Esophagus squamous epithelium (tissue), 5 donors: Measurements from ENCODE around the gene ANKRD44. TPM values are rescaled to one million over a fixed set of nuclear protein-coding genes. Genes with fewer than 3 reads are reported as not detected.

Experiments used
- DNase-seq: peaks from one replicate; lab custom pipeline; 2025; lab: John Stamatoyannopoulos, UW
- H3K27ac ChIP-seq, 4 donors: fragments of 200-600 bp; sonication (generic); one replicate each; pipeline ENCODE4 v1.5.1; 2016 to 2019; ENCODE audit warnings: mild to moderate bottlenecking in 1 of 4
- H3K27me3 ChIP-seq, 4 donors: fragments of 200-600 bp; sonication (generic); 1 replicate in 3 of 4; 2 replicates in 1 of 4; pipeline versions ENCODE4 v1.5.1 to v1.6.0; 2017 to 2021; ENCODE audit warnings: antibody characterized with exemption in 1 of 4
- H3K36me3 ChIP-seq, 3 donors: fragments of 200-600 bp; sonication (generic); one replicate each; pipeline ENCODE4 v1.5.1; 2016 to 2019
- H3K4me1 ChIP-seq, 3 donors: fragments of 200-600 bp; sonication (generic); one replicate each; pipeline ENCODE4 v1.5.1; 2017 to 2019
- H3K4me3 ChIP-seq, 4 donors: fragments of 200-600 bp; sonication (generic); 1 replicate in 3 of 4; 2 replicates in 1 of 4; pipeline ENCODE4 v1.5.1; 2016 to 2019; ENCODE audit warnings: mild to moderate bottlenecking in 2 of 4, moderate library complexity in 1 of 4
- H3K9me3 ChIP-seq, 3 donors: fragments of 200-600 bp; sonication (generic); one replicate each; pipeline ENCODE4 v1.5.1; 2016 to 2019
- POLR2A ChIP-seq, 4 donors: fragments of 450-650 bp; IDR thresholded peaks; one replicate each; pipeline ENCODE4 v1.6.1; 2017; ENCODE audit warnings: antibody characterized with exemption in 4 of 4, mild to moderate bottlenecking in 4 of 4, moderate library complexity in 3 of 4
- WGBS, 2 donors: methylation state at CpG; one replicate each; pipeline ENCODE4 v1.1.5; 2018; 5-methylcytosine and 5-hydroxymethylcytosine counted together
- intact Hi-C: fragments of 100-400 bp; cut with DNase I; formaldehyde crosslinking; loops from one replicate; pipeline ENCODE4 v1.15.0; 2022
- total RNA-seq, 4 donors: library from RNA; depleted of rRNA; stranded (reverse); fragments of >200 nt; gene quantifications; one replicate each; pipeline ENCODE4 v1.1.0, GENCODE V29; 2016
- TF ChIP-seq, protein P1 (sequence below), 6 experiments: fragments of 450-650 bp in 4 of 6; fragments of 200-600 bp in 2 of 6; sonication (generic) in 2 of 6; IDR thresholded peaks; one replicate each; pipeline ENCODE4 v1.5.1; 2016 to 2019; ENCODE audit warnings: antibody characterized with exemption in 6 of 6, mild to moderate bottlenecking in 4 of 6, moderate library complexity in 4 of 6
- donor health status: DM: yes; HTN: yes; CAD: no.

Gene ANKRD44
- total RNA-seq, 4 donors from 2014 or later, result 4.5 to 54.0 (median 11.4) TPM

DNA sequence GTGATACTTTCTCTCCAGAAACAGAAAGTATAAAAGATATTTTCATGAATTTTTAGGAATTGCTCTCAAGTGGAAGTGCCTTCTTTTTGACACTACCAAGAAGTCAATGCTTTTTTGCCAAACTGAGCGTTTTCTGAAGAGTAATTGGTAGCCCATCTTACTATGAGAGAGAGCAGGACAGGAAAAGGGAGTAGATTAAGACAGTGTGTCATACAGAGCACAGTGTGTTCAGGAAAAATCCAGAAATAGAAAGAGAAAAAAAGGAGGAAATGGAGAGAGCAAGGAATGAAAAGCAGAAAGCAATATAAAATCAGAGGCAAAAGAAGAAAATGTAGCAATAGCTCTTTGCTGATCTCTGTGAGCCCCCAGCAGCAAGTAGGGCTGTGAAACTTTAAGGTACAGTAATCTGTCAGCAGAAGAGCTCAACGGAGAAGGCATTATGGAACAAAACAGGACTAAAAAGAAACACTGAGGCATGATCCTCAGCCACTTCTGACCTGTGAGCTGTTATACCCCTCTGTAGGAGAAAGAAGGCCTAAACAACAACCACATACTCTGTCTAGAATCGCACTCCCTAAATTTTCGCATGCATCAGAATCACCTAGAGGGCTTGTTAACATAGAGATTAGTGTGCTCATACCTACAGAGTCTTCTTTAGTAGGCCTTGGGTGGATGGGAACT, 369.0 kb downstream of the ANKRD44 start:
- Histone ChIP-seq H3K36me3 (no peaks in the 10 kb centered on the region), H3K4me1 (peaks cover 0 to 7% (median 0%) of the 10 kb centered on the region in 3 donors), H3K27me3 (no peaks in the 10 kb centered on the region), H3K27ac (no peak overlapping the region), H3K4me3 (no peak overlapping the region), H3K9me3 (no peaks in the 10 kb centered on the region)
- TF ChIP-seq, protein P1, sequence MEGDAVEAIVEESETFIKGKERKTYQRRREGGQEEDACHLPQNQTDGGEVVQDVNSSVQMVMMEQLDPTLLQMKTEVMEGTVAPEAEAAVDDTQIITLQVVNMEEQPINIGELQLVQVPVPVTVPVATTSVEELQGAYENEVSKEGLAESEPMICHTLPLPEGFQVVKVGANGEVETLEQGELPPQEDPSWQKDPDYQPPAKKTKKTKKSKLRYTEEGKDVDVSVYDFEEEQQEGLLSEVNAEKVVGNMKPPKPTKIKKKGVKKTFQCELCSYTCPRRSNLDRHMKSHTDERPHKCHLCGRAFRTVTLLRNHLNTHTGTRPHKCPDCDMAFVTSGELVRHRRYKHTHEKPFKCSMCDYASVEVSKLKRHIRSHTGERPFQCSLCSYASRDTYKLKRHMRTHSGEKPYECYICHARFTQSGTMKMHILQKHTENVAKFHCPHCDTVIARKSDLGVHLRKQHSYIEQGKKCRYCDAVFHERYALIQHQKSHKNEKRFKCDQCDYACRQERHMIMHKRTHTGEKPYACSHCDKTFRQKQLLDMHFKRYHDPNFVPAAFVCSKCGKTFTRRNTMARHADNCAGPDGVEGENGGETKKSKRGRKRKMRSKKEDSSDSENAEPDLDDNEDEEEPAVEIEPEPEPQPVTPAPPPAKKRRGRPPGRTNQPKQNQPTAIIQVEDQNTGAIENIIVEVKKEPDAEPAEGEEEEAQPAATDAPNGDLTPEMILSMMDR (IDR thresholded peaks at IDR 0.05), result no peak
- no peak for TF ChIP-seq POLR2A (IDR thresholded peaks at IDR 0.05)
- DNase-seq, result no peak
- intact Hi-C loops, result no loop called here
- 72 to 91% methylated on average over 4 of the region's 4 CpGs for WGBS, 2 donors

DNA sequence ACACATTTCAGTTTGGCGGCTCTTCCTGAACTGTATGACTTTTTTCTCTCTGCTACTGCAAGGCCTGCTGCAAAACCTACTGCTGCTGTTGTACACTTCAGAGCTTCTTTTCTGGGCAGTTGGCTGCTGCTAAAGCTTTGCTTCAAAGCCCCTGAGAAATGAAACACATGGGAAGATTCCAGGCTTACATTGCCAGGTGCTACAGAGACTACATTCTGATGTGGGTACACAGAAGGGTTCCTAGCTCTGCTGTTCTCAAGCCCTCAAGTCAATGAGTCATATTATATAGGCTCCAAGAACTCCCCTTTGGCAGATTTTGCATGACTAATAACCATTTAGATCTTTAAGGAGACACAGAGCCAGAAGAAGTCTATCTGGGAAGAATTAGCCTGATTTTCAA, 371.2 kb downstream of the ANKRD44 start:
- Histone ChIP-seq H3K9me3 (no peaks in the 10 kb centered on the region), H3K27ac (no peak overlapping the region), H3K36me3 (no peaks in the 10 kb centered on the region), H3K27me3 (no peaks in the 10 kb centered on the region), H3K4me3 (no peak overlapping the region), H3K4me1 (peaks cover 0 to 7% (median 0%) of the 10 kb centered on the region in 3 donors)
- WGBS, 2 donors, result 42 to 81% methylated on average over 1 of the region's 1 CpG
- TF ChIP-seq POLR2A (IDR thresholded peaks at IDR 0.05), result no peak
- intact Hi-C loops, result no loop called here
- no peak for DNase-seq

Other genes starting within 250 kb of the ANKRD44 start
- gene SF3B1, start 124.2 kb upstream of the ANKRD44 start, total RNA-seq, result 100 to 1,000 TPM; 113 to 259 (median 149) TPM
- 10 to 100 TPM; 15.9 to 26.3 (median 22.7) TPM for gene COQ10B, start 142.8 kb upstream of the ANKRD44 start, total RNA-seq
- 100 to 1,000 TPM; 101 to 226 (median 177) TPM for gene HSPD1, start 189.1 kb upstream of the ANKRD44 start, total RNA-seq
- 100 to 1,000 TPM in 3 of 4 donors, 10 to 100 TPM in 1; 80.9 to 217 (median 138) TPM for gene HSPE1, start 189.6 kb upstream of the ANKRD44 start, total RNA-seq
- 10 to 100 TPM; 30.7 to 47.1 (median 38.5) TPM for gene MOB4, start 205.3 kb upstream of the ANKRD44 start, total RNA-seq